HCT116 (cell line): ENCODE measurements around the gene WSCD2.

Source experiments
- EZH2 ChIP-seq: fragments of 200-600 bp; sonication (generic); IDR thresholded peaks from 2 replicates; pipeline ENCODE4 v1.6.1; 2017; ENCODE audit warnings: antibody characterized with exemption, mixed run types
- FOSL1 ChIP-seq: IDR thresholded peaks from 2 replicates; pipeline ENCODE4 v1.6.1; 2012; ENCODE audit warnings: low read depth
- POLR2A ChIP-seq: IDR thresholded peaks from 2 replicates; pipeline ENCODE4 v1.7.0; 2011; ENCODE audit warnings: borderline replicate concordance; ENCODE audit not compliant: insufficient read depth, insufficient read length; ENCODE audit errors: extremely low read depth
- POLR2AphosphoS5 ChIP-seq: IDR thresholded peaks from 2 replicates; pipeline ENCODE4 v1.6.1; 2011; ENCODE audit warnings: mild to moderate bottlenecking, low read depth, low read length, moderate library complexity
- SRF ChIP-seq: IDR thresholded peaks from 2 replicates; pipeline ENCODE4 v1.6.1; 2012; ENCODE audit warnings: low read depth
- ZNF274 ChIP-seq: fragments of 200-500 bp; sonication (Bioruptor generic); IDR thresholded peaks from 2 replicates; pipeline ENCODE4 v1.6.1; 2014; ENCODE audit warnings: mild to moderate bottlenecking, low read depth, low read length, inconsistent platforms
- TF ChIP-seq, protein P1 (sequence below), 3 experiments: fragments of 200-600 bp in 1 of 3; sonication (generic) in 1 of 3; IDR thresholded peaks in 2 of 3; conservative IDR thresholded peaks in 1 of 3; 2 replicates each; pipeline ENCODE4 v1.5.1; 2012 to 2017; ENCODE audit warnings: low read depth in 2 of 3, low read length in 2 of 3, antibody characterized with exemption in 1 of 3, borderline replicate concordance in 1 of 3, control low read depth in 1 of 3, mild to moderate bottlenecking in 1 of 3, mixed read lengths in 1 of 3, mixed run types in 1 of 3, moderate library complexity in 1 of 3; ENCODE audit not compliant: insufficient read depth in 1 of 3

DNA sequence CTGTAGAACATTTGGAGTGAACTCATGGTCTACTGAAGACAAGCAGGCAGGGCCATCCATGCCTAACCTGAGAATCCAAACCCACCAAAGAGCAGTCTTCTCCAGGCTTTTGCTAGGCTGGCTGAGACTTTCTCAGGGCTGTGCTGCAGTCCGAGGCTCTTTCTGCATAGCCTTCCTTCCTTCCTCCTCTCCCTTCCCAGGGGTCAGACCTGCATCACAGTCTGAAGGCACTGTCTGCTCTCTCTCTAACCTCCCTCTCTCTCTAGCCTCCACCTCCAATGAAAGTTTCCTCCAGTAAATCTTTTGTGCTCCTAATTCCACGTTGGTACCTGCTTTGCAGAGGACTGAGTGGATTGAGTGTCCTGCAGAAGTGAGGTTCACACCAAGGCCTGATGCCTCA, 6.4 kb upstream of the WSCD2 start:
- TF ChIP-seq, protein P1, sequence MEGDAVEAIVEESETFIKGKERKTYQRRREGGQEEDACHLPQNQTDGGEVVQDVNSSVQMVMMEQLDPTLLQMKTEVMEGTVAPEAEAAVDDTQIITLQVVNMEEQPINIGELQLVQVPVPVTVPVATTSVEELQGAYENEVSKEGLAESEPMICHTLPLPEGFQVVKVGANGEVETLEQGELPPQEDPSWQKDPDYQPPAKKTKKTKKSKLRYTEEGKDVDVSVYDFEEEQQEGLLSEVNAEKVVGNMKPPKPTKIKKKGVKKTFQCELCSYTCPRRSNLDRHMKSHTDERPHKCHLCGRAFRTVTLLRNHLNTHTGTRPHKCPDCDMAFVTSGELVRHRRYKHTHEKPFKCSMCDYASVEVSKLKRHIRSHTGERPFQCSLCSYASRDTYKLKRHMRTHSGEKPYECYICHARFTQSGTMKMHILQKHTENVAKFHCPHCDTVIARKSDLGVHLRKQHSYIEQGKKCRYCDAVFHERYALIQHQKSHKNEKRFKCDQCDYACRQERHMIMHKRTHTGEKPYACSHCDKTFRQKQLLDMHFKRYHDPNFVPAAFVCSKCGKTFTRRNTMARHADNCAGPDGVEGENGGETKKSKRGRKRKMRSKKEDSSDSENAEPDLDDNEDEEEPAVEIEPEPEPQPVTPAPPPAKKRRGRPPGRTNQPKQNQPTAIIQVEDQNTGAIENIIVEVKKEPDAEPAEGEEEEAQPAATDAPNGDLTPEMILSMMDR (IDR thresholded peaks at IDR 0.05 in 2 of 3, conservative IDR thresholded peaks at IDR 0.05 in 1 of 3; ENCODE audit: borderline replicate concordance in 1 of 3, insufficient read depth in 1 of 3, low read depth in 2 of 3, low read length in 2 of 3), result no peak
- TF ChIP-seq POLR2A (no peak), SRF (no peak), FOSL1 (no peak), EZH2 (no peak), ZNF274 (no peak), POLR2AphosphoS5 (no peak)
